HG03457 (cell line): Measurements from ENCODE around the gene WDFY3.

Source experiments
- ATAC-seq: cut with Tn5 transposase; IDR thresholded peaks from one replicate; pipeline ENCODE4 v1.9.1; 2021; ENCODE audit warnings: moderate number of reproducible peaks; ENCODE audit not compliant: unreplicated experiment

The WDFY3 gene

DNA sequence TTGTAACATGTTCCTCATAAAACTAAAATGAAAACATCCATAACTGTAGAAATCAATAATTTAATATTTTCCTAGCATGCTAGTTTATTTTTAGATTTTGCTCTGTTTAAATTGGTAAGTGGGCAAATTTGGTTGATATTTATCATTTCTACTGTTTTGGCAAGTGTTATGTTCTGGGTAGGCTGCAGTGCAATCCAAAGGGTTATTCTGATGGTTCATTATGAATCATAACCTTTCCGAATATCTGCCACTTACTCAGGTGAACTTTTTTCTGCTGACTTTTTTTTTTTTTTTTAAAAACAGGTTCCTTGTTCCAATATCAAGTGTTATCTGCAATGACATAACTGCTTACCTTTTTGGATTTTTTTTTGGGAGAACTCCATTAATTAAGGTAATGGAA is 331.5 kb downstream of the WDFY3 start:
- no peak for ATAC-seq

DNA sequence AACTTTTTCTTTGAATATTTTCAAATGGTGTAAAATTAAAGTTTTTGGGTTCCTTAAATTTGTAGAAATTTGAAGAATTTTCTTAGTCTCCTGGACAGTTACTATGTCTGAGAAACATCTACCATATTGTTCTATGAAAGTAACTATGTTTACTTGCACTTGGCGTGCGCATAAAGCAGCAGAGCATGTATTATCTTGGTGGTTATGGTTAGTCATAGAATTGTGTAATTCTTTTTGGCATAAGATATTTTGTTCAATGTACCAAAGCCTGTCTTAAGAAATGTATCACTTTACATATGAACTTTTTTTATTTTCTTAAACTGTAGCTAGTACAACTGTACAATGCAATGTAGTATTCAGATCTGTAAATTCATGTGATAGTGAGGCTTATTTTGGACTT is 334.4 kb downstream of the WDFY3 start:
- ATAC-seq = no peak

DNA sequence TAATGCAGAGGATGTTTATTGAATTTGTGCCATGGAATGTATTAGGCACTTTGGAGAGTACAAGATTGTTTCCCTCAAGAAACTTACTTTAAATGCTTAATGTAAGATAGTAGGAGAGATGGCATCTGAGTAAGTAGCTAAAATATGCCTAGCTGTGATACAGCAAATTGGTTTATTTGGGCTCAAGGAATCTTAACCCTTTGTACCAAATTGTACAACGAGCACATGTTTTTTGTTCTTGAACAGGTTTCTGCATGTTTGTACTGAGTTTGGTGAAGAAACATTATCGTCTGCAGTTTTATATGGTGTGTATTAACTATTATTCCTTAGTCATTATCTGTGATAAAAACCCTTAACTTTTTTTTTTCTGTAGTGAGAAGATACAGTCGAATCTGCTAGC is 334.9 kb downstream of the WDFY3 start:
- ATAC-seq = no peak

DNA sequence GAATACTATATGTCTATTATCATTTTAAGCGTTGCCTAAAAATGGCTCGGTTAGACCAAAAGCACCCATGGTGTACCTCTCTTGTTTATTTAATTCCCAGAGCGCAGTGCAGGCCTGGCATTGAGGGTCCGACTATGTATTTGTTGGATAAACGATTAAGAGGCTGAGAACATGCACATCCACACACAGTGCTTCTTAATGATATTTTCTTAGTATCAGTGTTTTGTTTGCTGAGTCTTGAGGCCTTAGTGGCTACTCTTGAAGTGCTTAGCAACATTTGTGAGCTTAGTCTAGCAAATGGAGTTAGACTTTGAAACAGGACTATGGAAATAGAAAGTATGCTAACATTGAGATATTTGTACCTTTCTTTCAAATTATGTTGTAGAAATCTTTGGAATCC is 339.8 kb downstream of the WDFY3 start:
- no peak for ATAC-seq

DNA sequence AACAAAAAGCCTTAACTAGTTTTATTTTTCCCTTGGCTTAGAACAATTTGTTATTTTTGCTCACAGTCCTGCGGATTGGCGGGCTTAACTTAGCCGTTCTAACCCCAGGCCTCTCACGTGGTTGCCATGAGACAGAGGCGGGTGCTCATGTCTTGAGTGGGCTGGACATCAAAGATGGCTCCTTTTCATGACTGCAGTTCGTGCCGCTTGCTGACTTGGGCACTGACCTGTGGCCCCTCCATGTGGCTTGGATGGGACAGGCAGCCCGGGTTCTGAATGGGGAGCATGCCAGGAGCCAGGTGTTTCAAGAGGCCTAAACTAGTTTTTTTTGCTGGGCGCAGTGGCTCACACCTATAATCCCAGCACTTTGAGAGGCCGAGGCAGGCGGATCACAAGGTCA is 342.8 kb downstream of the WDFY3 start:
- ATAC-seq = no peak

DNA sequence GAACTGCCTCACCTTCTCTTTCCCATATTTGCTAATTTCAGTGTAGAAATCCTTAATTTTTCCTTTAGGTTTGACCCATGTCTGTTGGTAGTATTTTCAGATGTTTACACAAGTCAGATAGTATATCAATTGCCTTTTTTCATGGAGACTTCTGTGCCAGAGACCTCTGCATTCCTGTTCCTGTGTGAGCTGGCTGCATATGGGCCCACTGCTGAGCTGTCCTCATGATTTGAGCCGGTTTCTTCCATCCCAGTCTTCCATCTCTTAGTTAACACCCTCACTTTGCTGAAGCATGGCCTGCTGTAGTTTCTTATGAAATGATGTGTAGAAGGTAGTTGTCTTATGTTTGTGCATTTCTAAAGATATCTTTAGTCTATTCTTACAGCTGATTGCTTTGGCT is 343.5 kb downstream of the WDFY3 start:
- ATAC-seq = no peak
